Fibroblast of lung (primary cell): ENCODE measurements around the gene AMZ2. TPM values are rescaled to one million over a fixed set of nuclear protein-coding genes. Genes with fewer than 3 reads are reported as not detected.
"Not testable (repeated sequence)": the region's sequence is repeated elsewhere in the genome, so short reads cannot be mapped to it uniquely, and the experiment has no call there.

Experiments
- DNase-seq, 2 donors: peaks; one replicate each; pipeline versions ENCODE4 v3.0.0 to v3.0.0-alpha.2; 2010; ENCODE audit warnings: low read depth in 2 of 2
- H2AFZ ChIP-seq: 2 replicates; pipeline ENCODE4 v1.5.1; 2012; ENCODE audit warnings: low read length, control low read depth, inconsistent platforms
- H3K27ac ChIP-seq: 2 replicates; pipeline ENCODE4 v1.5.1; 2011; ENCODE audit warnings: low read length, control low read depth; ENCODE audit not compliant: insufficient read depth
- H3K27me3 ChIP-seq: 2 replicates; pipeline ENCODE4 v1.5.1; 2011; ENCODE audit warnings: mild to moderate bottlenecking, low read length; ENCODE audit not compliant: control insufficient read depth, insufficient read depth
- H3K36me3 ChIP-seq: 2 replicates; pipeline ENCODE4 v1.5.1; 2011; ENCODE audit warnings: low read length; ENCODE audit not compliant: control insufficient read depth, insufficient read depth
- H3K4me1 ChIP-seq: 2 replicates; pipeline ENCODE4 v1.5.1; 2011; ENCODE audit warnings: low read length; ENCODE audit not compliant: control insufficient read depth, insufficient read depth; ENCODE audit errors: extremely low read depth
- H3K4me2 ChIP-seq: 2 replicates; pipeline ENCODE4 v1.5.1; 2011; ENCODE audit warnings: low read length, control low read depth; ENCODE audit not compliant: insufficient read depth; ENCODE audit errors: extremely low read depth
- H3K4me3 ChIP-seq, 4 experiments: fragments of 200-600 bp in 1 of 4; sonication (generic) in 1 of 4; replicated peaks in 1 of 4; 2 replicates each; pipeline ENCODE4 v1.5.1; 2011 to 2016; ENCODE audit warnings: low read length in 4 of 4, low read depth in 3 of 4, mild to moderate bottlenecking in 3 of 4, control low read depth in 2 of 4, inconsistent platforms in 1 of 4, mixed read lengths in 1 of 4; ENCODE audit not compliant: insufficient read depth in 1 of 4; ENCODE audit errors: control extremely low read depth in 1 of 4
- H3K79me2 ChIP-seq: 2 replicates; pipeline ENCODE4 v1.5.1; 2012; ENCODE audit warnings: mild to moderate bottlenecking, low read length, inconsistent platforms; ENCODE audit not compliant: control insufficient read depth, insufficient read depth
- H3K9ac ChIP-seq: 2 replicates; pipeline ENCODE4 v1.5.1; 2011; ENCODE audit warnings: mild to moderate bottlenecking, low read length, control low read depth; ENCODE audit not compliant: insufficient read depth
- H3K9me3 ChIP-seq: 2 replicates; pipeline ENCODE4 v1.5.1; 2012; ENCODE audit warnings: low read depth, low read length; ENCODE audit not compliant: control insufficient read depth, insufficient read depth
- H4K20me1 ChIP-seq: 2 replicates; pipeline ENCODE4 v1.5.1; 2011; ENCODE audit warnings: low read length; ENCODE audit not compliant: control insufficient read depth, insufficient read depth; ENCODE audit errors: extremely low read depth
- EZH2 ChIP-seq: IDR thresholded peaks from 2 replicates; pipeline ENCODE4 v1.5.1; 2012; ENCODE audit warnings: low read length, control low read depth, mild to moderate bottlenecking; ENCODE audit errors: missing control alignments
- polyA plus RNA-seq, 2 donors: library from polyadenylated mRNA; depleted of rRNA in 1 of 2; stranded (reverse) in 1 of 2; unstranded in 1 of 2; fragments of >200 nt; gene quantifications; 2 replicates each; pipeline ENCODE4 v1.2.1, GENCODE V29; 2011 to 2012; ENCODE audit warnings: missing spikeins in 1 of 2
- total RNA-seq: library from RNA; depleted of rRNA; stranded (reverse); fragments of >200 nt; gene quantifications from 2 replicates; pipeline ENCODE4 v1.2.1, GENCODE V29; 2014
- TF ChIP-seq, protein P1 (sequence below), 2 donors: IDR thresholded peaks in 1 of 2; conservative IDR thresholded peaks in 1 of 2; 1 replicate in 1 of 2; 2 replicates in 1 of 2; pipeline ENCODE4 v1.5.1; 2011 to 2012; ENCODE audit warnings: low read length in 2 of 2, control low read depth in 1 of 2, inconsistent platforms in 1 of 2, low read depth in 1 of 2, mild to moderate bottlenecking in 1 of 2

Gene AMZ2
- total and polyA plus RNA-seq, 2 donors (not counting 1 experiment from before 2014, with no cell fraction given), result 85.9 to 119 TPM

DNA sequence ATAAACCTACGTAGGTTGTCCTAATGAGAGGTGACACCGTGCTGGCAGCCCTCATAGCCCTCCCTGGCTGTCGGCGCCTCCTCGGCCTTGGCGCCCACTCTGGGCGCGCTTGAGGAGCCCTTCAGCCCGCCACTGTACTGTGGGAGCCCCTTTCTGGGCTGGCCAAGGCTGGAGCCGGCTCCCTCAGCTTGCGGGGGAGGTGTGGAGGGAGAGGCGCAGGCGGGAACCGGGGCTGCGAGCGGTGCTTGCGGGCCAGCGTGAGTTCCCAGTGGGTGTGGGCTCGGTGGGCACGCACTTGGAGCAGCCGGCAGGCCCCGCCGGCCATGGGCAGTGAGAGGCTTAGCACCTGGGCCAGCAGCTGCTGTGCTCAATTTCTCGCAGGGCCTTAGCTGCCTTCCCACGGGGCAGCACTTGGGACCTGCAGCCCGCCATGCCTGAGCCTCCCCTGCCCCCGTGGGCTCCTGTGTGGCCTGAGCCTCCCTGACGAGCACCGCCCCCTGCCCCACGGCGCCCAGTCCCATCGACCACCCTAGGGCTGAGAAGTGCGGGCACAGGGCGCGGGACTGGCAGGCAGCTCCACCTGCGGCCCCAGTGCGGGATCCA lies 40.1 kb upstream of the AMZ2 start:
- TF ChIP-seq EZH2, result no peak
- TF ChIP-seq, protein P1, sequence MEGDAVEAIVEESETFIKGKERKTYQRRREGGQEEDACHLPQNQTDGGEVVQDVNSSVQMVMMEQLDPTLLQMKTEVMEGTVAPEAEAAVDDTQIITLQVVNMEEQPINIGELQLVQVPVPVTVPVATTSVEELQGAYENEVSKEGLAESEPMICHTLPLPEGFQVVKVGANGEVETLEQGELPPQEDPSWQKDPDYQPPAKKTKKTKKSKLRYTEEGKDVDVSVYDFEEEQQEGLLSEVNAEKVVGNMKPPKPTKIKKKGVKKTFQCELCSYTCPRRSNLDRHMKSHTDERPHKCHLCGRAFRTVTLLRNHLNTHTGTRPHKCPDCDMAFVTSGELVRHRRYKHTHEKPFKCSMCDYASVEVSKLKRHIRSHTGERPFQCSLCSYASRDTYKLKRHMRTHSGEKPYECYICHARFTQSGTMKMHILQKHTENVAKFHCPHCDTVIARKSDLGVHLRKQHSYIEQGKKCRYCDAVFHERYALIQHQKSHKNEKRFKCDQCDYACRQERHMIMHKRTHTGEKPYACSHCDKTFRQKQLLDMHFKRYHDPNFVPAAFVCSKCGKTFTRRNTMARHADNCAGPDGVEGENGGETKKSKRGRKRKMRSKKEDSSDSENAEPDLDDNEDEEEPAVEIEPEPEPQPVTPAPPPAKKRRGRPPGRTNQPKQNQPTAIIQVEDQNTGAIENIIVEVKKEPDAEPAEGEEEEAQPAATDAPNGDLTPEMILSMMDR (conservative IDR thresholded peaks at IDR 0.05 in 1 of 2, IDR thresholded peaks at IDR 0.05 in 1 of 2; ENCODE audit: low read depth in 1 of 2, low read length in 2 of 2), result no peak
- Histone ChIP-seq H2AFZ (no peak overlapping the region), H3K36me3 (no peaks in the 10 kb centered on the region), H3K4me2 (no peak overlapping the region), H3K4me1 (no peaks in the 10 kb centered on the region), H3K27me3 (no peaks in the 10 kb centered on the region), H4K20me1 (no peaks in the 10 kb centered on the region), H3K27ac (no peak overlapping the region), H3K4me3 (peak overlapping the region in 1 of 4 experiments; percentile 74), H3K9ac (no peak overlapping the region), H3K79me2 (no peaks in the 10 kb centered on the region), H3K9me3 (no peaks in the 10 kb centered on the region)
- DNase-seq, result no peak

DNA sequence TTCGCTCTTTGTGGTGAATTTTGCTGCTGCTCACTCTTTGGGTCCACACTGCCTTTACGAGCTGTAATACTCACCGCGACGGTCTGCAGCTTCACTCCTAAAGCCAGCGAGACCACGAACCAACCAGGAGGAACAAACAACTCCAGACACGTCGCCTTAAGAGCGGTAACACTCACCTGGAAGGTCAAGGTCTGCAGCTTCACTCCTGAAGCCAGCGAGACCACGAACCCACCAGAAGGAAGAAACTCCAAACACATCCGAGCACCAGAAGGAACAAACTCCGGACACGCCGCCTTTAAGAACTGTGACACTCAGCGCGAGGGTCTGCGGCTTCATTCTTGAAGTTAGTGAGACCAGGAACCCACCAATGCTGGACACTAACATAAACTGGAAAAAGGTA lies 39.2 kb upstream of the AMZ2 start:
- DNase-seq, H3K9me3 ChIP-seq, H3K79me2 ChIP-seq, H3K4me3 ChIP-seq, H4K20me1 ChIP-seq, H3K4me1 ChIP-seq, H2AFZ ChIP-seq, H3K36me3 ChIP-seq, H3K4me2 ChIP-seq, H3K27ac ChIP-seq, H3K27me3 ChIP-seq, H3K9ac ChIP-seq: not testable (repeated sequence)

DNA sequence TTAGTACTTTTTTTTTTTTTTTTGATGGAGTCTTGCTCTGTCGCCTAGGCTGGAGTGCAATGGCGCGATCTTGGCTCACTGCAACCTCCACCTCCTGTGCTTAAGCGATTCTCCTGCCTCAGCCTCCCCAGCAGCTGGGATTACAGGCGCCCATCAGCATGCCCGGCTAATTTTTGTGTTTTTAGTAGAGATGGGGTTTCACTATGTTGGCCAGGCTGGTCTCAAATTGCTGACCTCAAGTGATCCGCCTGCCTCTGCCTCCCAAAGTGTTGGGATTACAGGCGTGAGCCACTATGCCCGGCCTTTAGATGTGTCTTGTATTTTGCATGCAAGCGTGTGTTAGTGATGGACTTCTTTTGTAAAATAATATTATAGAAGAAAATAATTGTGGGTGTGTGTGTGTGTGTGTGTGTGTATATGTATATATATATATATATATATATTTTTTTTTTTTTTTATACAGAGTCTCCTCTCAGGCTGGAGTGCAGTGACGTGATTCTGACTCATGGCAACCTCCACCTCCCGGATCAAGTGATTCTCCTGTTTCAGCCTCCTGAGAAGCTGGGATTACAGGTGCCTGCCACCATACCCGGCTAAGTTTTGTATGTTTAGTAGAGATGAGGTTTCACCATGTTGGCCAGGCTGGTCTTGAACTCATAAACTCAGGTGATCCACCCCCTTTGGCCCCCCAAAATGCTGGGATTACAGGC lies 38.5 kb upstream of the AMZ2 start:
- not testable (repeated sequence) for H3K79me2 ChIP-seq, H3K9me3 ChIP-seq, H2AFZ ChIP-seq, H3K4me1 ChIP-seq, H3K9ac ChIP-seq, H3K36me3 ChIP-seq, H3K27me3 ChIP-seq, H4K20me1 ChIP-seq, H3K4me3 ChIP-seq, H3K4me2 ChIP-seq, H3K27ac ChIP-seq
- DNase-seq, result peak in 1 of 2 donors; percentile 41
